HUES64 (cell line): ENCODE data around the gene ENTPD5.
"Not testable (repeated sequence)": the region's sequence is repeated elsewhere in the genome, so short reads cannot be mapped to it uniquely, and the experiment has no call there.

ENCODE experiments used
- H3K27ac ChIP-seq: 2 replicates; pipeline ENCODE4 v1.7.0; 2013; ENCODE audit warnings: low read depth, low read length, inconsistent platforms
- H3K27me3 ChIP-seq: 2 replicates; pipeline ENCODE4 v1.6.1; 2013; ENCODE audit warnings: mild to moderate bottlenecking, low read length; ENCODE audit not compliant: insufficient read depth
- H3K36me3 ChIP-seq: 2 replicates; pipeline ENCODE4 v1.6.1; 2013; ENCODE audit warnings: mild to moderate bottlenecking, low read length; ENCODE audit not compliant: insufficient read depth
- H3K4me1 ChIP-seq: 2 replicates; pipeline ENCODE4 v1.6.1; 2013; ENCODE audit warnings: mild to moderate bottlenecking, low read length, moderate library complexity; ENCODE audit not compliant: insufficient read depth
- H3K4me3 ChIP-seq: 2 replicates; pipeline ENCODE4 v1.5.1; 2013; ENCODE audit warnings: mild to moderate bottlenecking, low read length, moderate library complexity
- H3K9ac ChIP-seq: 2 replicates; pipeline ENCODE4 v1.6.1; 2013; ENCODE audit warnings: mild to moderate bottlenecking, low read depth, low read length
- H3K9me3 ChIP-seq: 2 replicates; pipeline ENCODE4 v1.6.1; 2013; ENCODE audit warnings: low read depth, low read length; ENCODE audit not compliant: insufficient read depth
- WGBS: fragments of 150-250, 120-280 bp; methylation state at CpG from one replicate; pipeline ENCODE4 v1.1.7; 2013; ENCODE audit warnings: missing lambda C conversion rate; 5-methylcytosine and 5-hydroxymethylcytosine counted together

Gene ENTPD5

DNA sequence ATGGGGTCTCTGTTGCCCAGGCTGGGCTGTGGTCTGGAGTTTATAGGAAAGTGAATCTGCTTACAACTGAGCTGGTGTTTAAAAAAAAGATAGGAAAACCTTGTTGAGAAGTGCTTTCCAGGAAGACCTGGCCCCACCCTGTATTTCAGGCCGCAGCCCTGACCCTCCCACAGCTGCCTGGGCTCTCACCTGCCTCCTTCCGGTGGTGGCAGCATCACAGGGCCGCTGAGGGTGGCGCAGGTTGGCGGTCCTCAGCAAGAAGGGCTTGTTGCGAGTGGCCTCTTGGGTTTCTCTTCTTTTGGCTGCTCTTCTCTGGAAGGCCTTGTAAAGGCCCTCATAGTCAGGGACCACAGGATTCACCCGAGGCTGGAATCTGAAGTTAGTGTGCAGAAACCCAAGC is 76.9 kb downstream of the ENTPD5 start:
- H3K27me3 ChIP-seq = no peaks in the 10 kb centered on the region; the same call in 1 of the 2 replicates
- no peak overlapping the region for H3K9ac ChIP-seq
- H3K4me1 ChIP-seq = no peaks in the 10 kb centered on the region
- H3K36me3 ChIP-seq = no peaks in the 10 kb centered on the region
- no peak overlapping the region for H3K27ac ChIP-seq
- no peak overlapping the region for H3K4me3 ChIP-seq
- H3K9me3 ChIP-seq = no peaks in the 10 kb centered on the region
- WGBS = 90% methylated on average over 7 of the region's 7 CpGs

DNA sequence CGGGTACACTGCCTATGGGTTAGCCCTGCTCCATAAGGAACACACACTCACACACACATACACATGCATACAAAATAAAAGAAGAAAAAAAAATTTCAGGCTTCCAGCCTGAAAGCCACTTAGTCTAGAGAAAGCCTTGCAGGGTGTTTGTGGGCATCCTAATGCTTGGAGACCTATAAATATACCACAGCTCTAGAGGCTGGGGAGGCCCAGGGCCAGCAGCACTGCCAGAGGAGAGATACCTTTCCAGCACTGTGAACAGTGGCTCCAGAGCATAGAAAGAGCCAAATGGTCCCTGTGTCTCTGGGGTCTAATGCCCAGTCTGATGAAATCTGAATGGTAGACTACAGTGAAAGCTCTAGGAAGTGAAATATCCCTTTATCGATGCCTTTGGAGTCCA is 82.1 kb downstream of the ENTPD5 start:
- H3K27ac ChIP-seq = no peak overlapping the region
- no peak overlapping the region for H3K4me3 ChIP-seq
- no peak overlapping the region for H3K9ac ChIP-seq
- peaks cover 18% of the 10 kb centered on the region for H3K36me3 ChIP-seq
- 92% methylated on average over 2 of the region's 2 CpGs for WGBS
- no peaks in the 10 kb centered on the region for H3K27me3 ChIP-seq
- H3K9me3 ChIP-seq = no peaks in the 10 kb centered on the region
- no peaks in the 10 kb centered on the region for H3K4me1 ChIP-seq

- H3K4me1 ChIP-seq = no peaks in the 10 kb centered on the region
- H3K4me3 ChIP-seq = no peak overlapping the region
- 92% methylated on average over 1 of the region's 1 CpG for WGBS
Observed at GRCh38 chr14:73936548-73936947, 82.5 kb downstream of the ENTPD5 start.

GRCh38 chr14:73935666-73936065 is 83.4 kb downstream of the ENTPD5 start:
- peaks cover 31% of the 10 kb centered on the region for H3K36me3 ChIP-seq
- H3K9ac ChIP-seq = no peak overlapping the region
- no peaks in the 10 kb centered on the region for H3K27me3 ChIP-seq
- 87% methylated on average over 1 of the region's 2 CpGs for WGBS
- H3K4me3 ChIP-seq = no peak overlapping the region
- H3K4me1 ChIP-seq = no peaks in the 10 kb centered on the region
- H3K27ac ChIP-seq = no peak overlapping the region
- no peaks in the 10 kb centered on the region for H3K9me3 ChIP-seq

More at GRCh38 chr14:73936548-73936947, 82.5 kb downstream of the ENTPD5 start:
- Histone ChIP-seq H3K9me3 (no peaks in the 10 kb centered on the region), H3K9ac (no peak overlapping the region), H3K27ac (no peak overlapping the region), H3K27me3 (no peaks in the 10 kb centered on the region), H3K36me3 (peaks cover 23% of the 10 kb centered on the region)

DNA sequence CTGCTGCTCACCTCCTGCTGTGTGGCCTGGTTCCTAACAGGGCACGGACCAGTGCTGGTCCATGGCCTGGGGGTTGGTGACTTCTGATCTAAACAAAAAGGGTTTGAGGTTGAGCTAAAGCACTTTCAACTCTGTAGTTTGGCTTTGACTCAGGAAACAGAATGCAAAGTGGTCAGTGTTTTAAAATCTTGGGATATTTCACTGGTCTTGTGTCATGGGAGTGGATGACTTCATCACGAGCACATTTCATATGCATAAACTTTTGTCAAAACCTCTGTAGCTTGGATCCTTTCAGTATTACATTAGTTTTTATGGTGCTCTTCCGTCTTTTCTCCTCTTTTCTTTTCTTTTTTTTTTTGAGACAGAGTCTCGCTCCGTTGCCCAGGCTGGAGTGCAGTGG is 94.8 kb downstream of the ENTPD5 start:
- peaks cover 85% of the 10 kb centered on the region for H3K36me3 ChIP-seq
- no peaks in the 10 kb centered on the region for H3K4me1 ChIP-seq
- no peak overlapping the region for H3K27ac ChIP-seq
- H3K9me3 ChIP-seq = no peaks in the 10 kb centered on the region
- 85% methylated on average over 5 of the region's 5 CpGs for WGBS
- H3K4me3 ChIP-seq = no peak overlapping the region
- no peaks in the 10 kb centered on the region for H3K27me3 ChIP-seq
- no peak overlapping the region for H3K9ac ChIP-seq

DNA sequence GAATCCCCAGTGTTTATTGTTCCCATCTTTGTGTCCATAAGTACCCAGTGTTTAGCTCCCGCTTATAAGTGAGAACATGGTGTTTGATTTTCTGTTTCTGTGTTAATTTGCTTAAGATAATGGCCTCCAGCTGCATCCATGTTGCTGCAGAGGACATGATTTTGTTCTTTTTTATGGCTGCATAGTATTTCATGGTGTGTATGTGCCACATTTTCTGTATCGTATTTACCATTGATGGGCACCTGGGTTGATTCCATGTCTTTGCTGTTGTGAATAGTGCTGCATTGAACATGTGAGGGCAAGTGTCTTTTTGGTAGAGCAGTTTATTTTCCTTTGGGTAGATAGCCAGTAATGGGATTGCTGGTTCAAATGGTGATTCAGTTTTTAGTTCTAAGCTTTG is 99.6 kb downstream of the ENTPD5 start:
- peaks cover 57% of the 10 kb centered on the region for H3K36me3 ChIP-seq
- not testable (repeated sequence) for H3K4me1 ChIP-seq
- WGBS = 95% methylated on average over 2 of the region's 2 CpGs

GRCh38 chr14:73916324-73916723 is 102.8 kb downstream of the ENTPD5 start:
- WGBS = 97% methylated on average over 6 of the region's 6 CpGs
- peaks cover 51% of the 10 kb centered on the region for H3K36me3 ChIP-seq

More for the DNA sequence above, 99.6 kb downstream of the ENTPD5 start:
- not testable (repeated sequence) for H3K27ac ChIP-seq, H3K9me3 ChIP-seq, H3K9ac ChIP-seq, H3K4me3 ChIP-seq, H3K27me3 ChIP-seq

GRCh38 chr14:73913256-73913655 is 105.8 kb downstream of the ENTPD5 start:
- 96% methylated on average over 3 of the region's 3 CpGs for WGBS
- Histone ChIP-seq H3K36me3 (peaks cover 59% of the 10 kb centered on the region), H3K9me3 (peaks cover 3% of the 10 kb centered on the region; the same call in 1 of the 2 replicates)

More at GRCh38 chr14:73916324-73916723, 102.8 kb downstream of the ENTPD5 start:
- Histone ChIP-seq H3K9ac (no peak overlapping the region), H3K4me1 (no peaks in the 10 kb centered on the region), H3K9me3 (peaks cover 3% of the 10 kb centered on the region; the same call in 1 of the 2 replicates), H3K4me3 (no peak overlapping the region), H3K27me3 (no peaks in the 10 kb centered on the region), H3K27ac (no peak overlapping the region)

GRCh38 chr14:73909681-73910080 is 109.4 kb downstream of the ENTPD5 start:
- Histone ChIP-seq H3K27me3 (no peaks in the 10 kb centered on the region), H3K27ac (no peak overlapping the region), H3K4me1 (no peaks in the 10 kb centered on the region), H3K4me3 (no peak overlapping the region), H3K36me3 (peaks cover 82% of the 10 kb centered on the region), H3K9ac (no peak overlapping the region), H3K9me3 (peaks cover 3% of the 10 kb centered on the region; the same call in 1 of the 2 replicates)
- 97% methylated on average over 1 of the region's 1 CpG for whole genome bisulfite sequencing

More at GRCh38 chr14:73913256-73913655, 105.8 kb downstream of the ENTPD5 start:
- no peak overlapping the region for H3K27ac ChIP-seq
- no peaks in the 10 kb centered on the region for H3K4me1 ChIP-seq
- H3K27me3 ChIP-seq = no peaks in the 10 kb centered on the region
- no peak overlapping the region for H3K4me3 ChIP-seq
- H3K9ac ChIP-seq = no peak overlapping the region
